H9 (cell line): Measurements from ENCODE around the gene C10orf105. TPM values are rescaled to one million over a fixed set of nuclear protein-coding genes. Genes with fewer than 3 reads are reported as not detected.

Experiments
- DNase-seq: peaks from one replicate; pipeline ENCODE4 v3.0.0-alpha.2; 2017
- H2AFZ ChIP-seq: one replicate; pipeline ENCODE4 v1.6.1; 2013; ENCODE audit warnings: mild to moderate bottlenecking, low read length, control low read depth, moderate library complexity
- H2AK5ac ChIP-seq: 2 replicates; pipeline ENCODE4 v1.6.1; 2013; ENCODE audit warnings: low read length, control low read depth, mixed read lengths; ENCODE audit not compliant: insufficient read length
- H2BK120ac ChIP-seq: one replicate; pipeline ENCODE4 v1.6.1; 2013; ENCODE audit warnings: low read depth, mild to moderate bottlenecking, low read length, control low read depth, inconsistent platforms; ENCODE audit not compliant: poor library complexity, severe bottlenecking
- H2BK12ac ChIP-seq: 2 replicates; pipeline ENCODE4 v1.6.1; 2013; ENCODE audit warnings: low read length, control low read depth, mixed read lengths, low read depth; ENCODE audit not compliant: insufficient read length
- H2BK15ac ChIP-seq: 2 replicates; pipeline ENCODE4 v1.6.1; 2013; ENCODE audit warnings: low read depth, low read length, control low read depth
- H2BK20ac ChIP-seq: one replicate; pipeline ENCODE4 v1.6.1; 2013; ENCODE audit warnings: low read depth, mild to moderate bottlenecking, low read length, control low read depth, inconsistent platforms; ENCODE audit not compliant: poor library complexity, severe bottlenecking
- H2BK5ac ChIP-seq: 2 replicates; pipeline ENCODE4 v1.6.1; 2013; ENCODE audit warnings: low read length, control low read depth, mixed read lengths; ENCODE audit not compliant: insufficient read length
- H3K14ac ChIP-seq: 2 replicates; pipeline ENCODE4 v1.6.1; 2013; ENCODE audit warnings: low read length, control low read depth; ENCODE audit not compliant: insufficient read depth
- H3K18ac ChIP-seq: 2 replicates; pipeline ENCODE4 v1.6.1; 2013; ENCODE audit warnings: low read depth, mild to moderate bottlenecking, mixed read lengths, low read length, control low read depth; ENCODE audit not compliant: insufficient read length
- H3K23ac ChIP-seq: 2 replicates; pipeline ENCODE4 v1.6.1; 2013; ENCODE audit warnings: low read length, control low read depth, mixed read lengths, low read depth; ENCODE audit not compliant: insufficient read length
- H3K23me2 ChIP-seq: 2 replicates; pipeline ENCODE4 v1.6.1; 2013; ENCODE audit warnings: low read depth, mild to moderate bottlenecking, mixed read lengths, low read length, control low read depth; ENCODE audit not compliant: insufficient read length, poor library complexity, severe bottlenecking
- H3K27ac ChIP-seq: 2 replicates; pipeline ENCODE4 v1.5.1; 2013; ENCODE audit warnings: low read length, control low read depth, mixed read lengths, low read depth; ENCODE audit not compliant: insufficient read length
- H3K27me3 ChIP-seq: 2 replicates; pipeline ENCODE4 v1.6.1; 2013; ENCODE audit warnings: low read length, control low read depth, inconsistent platforms; ENCODE audit not compliant: insufficient read depth
- H3K4ac ChIP-seq: 2 replicates; pipeline ENCODE4 v1.6.1; 2013; ENCODE audit warnings: low read depth, mild to moderate bottlenecking, control low read depth, inconsistent platforms, low read length, moderate library complexity
- H3K4me1 ChIP-seq: 2 replicates; pipeline ENCODE4 v1.6.1; 2013; ENCODE audit warnings: low read length, control low read depth, inconsistent platforms; ENCODE audit not compliant: insufficient read depth
- H3K4me2 ChIP-seq: 2 replicates; pipeline ENCODE4 v1.6.1; 2013; ENCODE audit warnings: low read length, control low read depth, mixed read lengths; ENCODE audit not compliant: insufficient read length, insufficient read depth
- H3K56ac ChIP-seq: 2 replicates; pipeline ENCODE4 v1.6.1; 2013; ENCODE audit warnings: low read depth, mild to moderate bottlenecking, mixed read lengths, low read length, control low read depth; ENCODE audit not compliant: insufficient read length
- H3K79me1 ChIP-seq: 2 replicates; pipeline ENCODE4 v1.6.1; 2013; ENCODE audit warnings: low read depth, mild to moderate bottlenecking, moderate library complexity, low read length, control low read depth, inconsistent platforms; ENCODE audit not compliant: insufficient read depth, poor library complexity, severe bottlenecking
- H3K79me2 ChIP-seq: 2 replicates; pipeline ENCODE4 v1.6.1; 2013; ENCODE audit warnings: low read length, control low read depth, inconsistent platforms; ENCODE audit not compliant: insufficient read depth
- H3K9ac ChIP-seq: 2 replicates; pipeline ENCODE4 v1.6.1; 2013; ENCODE audit warnings: low read length, control low read depth, mixed read lengths; ENCODE audit not compliant: insufficient read length; ENCODE audit errors: extremely low read depth
- H3K9me3 ChIP-seq: one replicate; pipeline ENCODE4 v1.6.1; 2013; ENCODE audit warnings: low read depth, low read length, inconsistent platforms; ENCODE audit not compliant: control insufficient read depth
- H3T11ph ChIP-seq: one replicate; pipeline ENCODE4 v1.6.1; 2013; ENCODE audit warnings: mild to moderate bottlenecking, low read length, control low read depth, inconsistent platforms
- H4K20me1 ChIP-seq: one replicate; pipeline ENCODE4 v1.6.1; 2013; ENCODE audit not compliant: control insufficient read depth, insufficient read length, insufficient read depth
- H4K5ac ChIP-seq: 2 replicates; pipeline ENCODE4 v1.6.1; 2013; ENCODE audit warnings: low read depth, mild to moderate bottlenecking, mixed read lengths, low read length, control low read depth; ENCODE audit not compliant: insufficient read length
- H4K8ac ChIP-seq: replicated peaks from 2 replicates; pipeline ENCODE4 v1.6.1; 2013; ENCODE audit warnings: low read length, control low read depth, mixed read lengths, low read depth; ENCODE audit not compliant: insufficient read length
- H4K91ac ChIP-seq: 2 replicates; pipeline ENCODE4 v1.6.1; 2013; ENCODE audit warnings: low read depth, mild to moderate bottlenecking, moderate library complexity, mixed read lengths, low read length, control low read depth; ENCODE audit not compliant: insufficient read length
- H3K27ac Mint-ChIP-seq, 3 experiments: 2 replicates in 2 of 3; 3 replicates in 1 of 3; pipeline ENCODE4 v1.8.0; 2020 to 2021; ENCODE audit warnings: mixed read lengths in 3 of 3, mild to moderate bottlenecking in 1 of 3, moderate library complexity in 1 of 3
- H3K27me3 Mint-ChIP-seq: 2 replicates; pipeline ENCODE4 v1.8.0; 2021; ENCODE audit warnings: low read depth, mild to moderate bottlenecking, moderate library complexity, mixed read lengths
- H3K36me3 Mint-ChIP-seq, 3 experiments: 2 replicates in 2 of 3; 3 replicates in 1 of 3; pipeline ENCODE4 v1.8.0; 2020 to 2021; ENCODE audit warnings: low read depth in 3 of 3, mixed read lengths in 3 of 3; ENCODE audit not compliant: insufficient read depth in 1 of 3
- H3K4me1 Mint-ChIP-seq, 2 experiments: 2 replicates each; pipeline ENCODE4 v1.8.0; 2020; ENCODE audit warnings: mixed read lengths in 2 of 2
- H3K4me3 Mint-ChIP-seq, 2 experiments: 2 replicates in 1 of 2; 3 replicates in 1 of 2; pipeline ENCODE4 v1.8.0; 2020 to 2021; ENCODE audit warnings: mild to moderate bottlenecking in 2 of 2, mixed read lengths in 2 of 2, moderate library complexity in 1 of 2
- H3K9me3 Mint-ChIP-seq, 2 experiments: 2 replicates in 1 of 2; 3 replicates in 1 of 2; pipeline ENCODE4 v1.8.0; 2020; ENCODE audit warnings: mild to moderate bottlenecking in 2 of 2, mixed read lengths in 2 of 2, moderate library complexity in 1 of 2
- WGBS: extraction: QIAGEN DNeasy Blood & Tissue Kit; methylation state at CpG from one replicate; pipeline ENCODE4 v1.1.7; 2013; ENCODE audit warnings: missing lambda C conversion rate, low lambda C conversion rate, mixed read lengths; ENCODE audit not compliant: insufficient read length; ENCODE audit errors: extremely low coverage; 5-methylcytosine and 5-hydroxymethylcytosine counted together
- total RNA-seq: library from RNA; stranded (reverse); gene quantifications from 2 replicates; pipeline ENCODE4 v1.2.1, GENCODE V29; 2021
- TF ChIP-seq, protein P1 (sequence below): fragments of 200-600 bp; sonication (generic); conservative IDR thresholded peaks from 3 replicates; pipeline ENCODE4 v1.8.0; 2021; ENCODE audit warnings: antibody characterized with exemption, mild to moderate bottlenecking

C10orf105 gene
- total RNA-seq, 1 experiment from 2014 or later, result 0.26 TPM

- H3K9me3 Mint-ChIP-seq, result no peaks in the 10 kb centered on the region; a peak in 2 of 5 replicates
- Histone ChIP-seq H4K91ac (no peak overlapping the region), H3K9ac (no peak overlapping the region), H3K79me2 (no peaks in the 10 kb centered on the region), H3T11ph (no peak overlapping the region), H3K27ac (no peak overlapping the region), H2BK5ac (no peak overlapping the region), H3K18ac (no peak overlapping the region), H3K9me3 (no peaks in the 10 kb centered on the region), H3K4me2 (no peak overlapping the region), H3K56ac (no peak overlapping the region), H4K5ac (no peak overlapping the region), H4K8ac (no peak overlapping the region), H3K23ac (no peak overlapping the region), H2BK20ac (no peak overlapping the region), H3K14ac (no peak overlapping the region), H2BK15ac (no peak overlapping the region), H3K23me2 (no peaks in the 10 kb centered on the region), H3K27me3 (no peaks in the 10 kb centered on the region), H4K20me1 (no peaks in the 10 kb centered on the region), H2AK5ac (no peak overlapping the region), H3K4me1 (no peaks in the 10 kb centered on the region), H3K4ac (no peak overlapping the region), H2BK12ac (no peak overlapping the region), H2AFZ (no peak overlapping the region), H3K79me1 (no peaks in the 10 kb centered on the region), H2BK120ac (no peak overlapping the region)
- H3K4me3 Mint-ChIP-seq, result no peak overlapping the region
- H3K27me3 Mint-ChIP-seq, result peaks cover 2% of the 10 kb centered on the region
- TF ChIP-seq, protein P1, sequence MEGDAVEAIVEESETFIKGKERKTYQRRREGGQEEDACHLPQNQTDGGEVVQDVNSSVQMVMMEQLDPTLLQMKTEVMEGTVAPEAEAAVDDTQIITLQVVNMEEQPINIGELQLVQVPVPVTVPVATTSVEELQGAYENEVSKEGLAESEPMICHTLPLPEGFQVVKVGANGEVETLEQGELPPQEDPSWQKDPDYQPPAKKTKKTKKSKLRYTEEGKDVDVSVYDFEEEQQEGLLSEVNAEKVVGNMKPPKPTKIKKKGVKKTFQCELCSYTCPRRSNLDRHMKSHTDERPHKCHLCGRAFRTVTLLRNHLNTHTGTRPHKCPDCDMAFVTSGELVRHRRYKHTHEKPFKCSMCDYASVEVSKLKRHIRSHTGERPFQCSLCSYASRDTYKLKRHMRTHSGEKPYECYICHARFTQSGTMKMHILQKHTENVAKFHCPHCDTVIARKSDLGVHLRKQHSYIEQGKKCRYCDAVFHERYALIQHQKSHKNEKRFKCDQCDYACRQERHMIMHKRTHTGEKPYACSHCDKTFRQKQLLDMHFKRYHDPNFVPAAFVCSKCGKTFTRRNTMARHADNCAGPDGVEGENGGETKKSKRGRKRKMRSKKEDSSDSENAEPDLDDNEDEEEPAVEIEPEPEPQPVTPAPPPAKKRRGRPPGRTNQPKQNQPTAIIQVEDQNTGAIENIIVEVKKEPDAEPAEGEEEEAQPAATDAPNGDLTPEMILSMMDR, result no peak
- H3K4me1 Mint-ChIP-seq, result peaks cover 15 to 43% of the 10 kb centered on the region in 2 experiments
- no peak for DNase-seq
- no peaks in the 10 kb centered on the region for H3K36me3 Mint-ChIP-seq
- H3K27ac Mint-ChIP-seq, result no peak overlapping the region
- WGBS, result no CpG with 5 or more reads among the region's 5 CpGs
Measured at GRCh38 chr10:71750986-71751385, 31.4 kb upstream of the C10orf105 start.
